ENCODE data around the gene ZNF710. TPM values are rescaled to one million over a fixed set of nuclear protein-coding genes. Genes with fewer than 3 reads are reported as not detected.

ZNF710 gene
- total RNA-seq, 1 experiment from 2014 or later, result 27.3 TPM

- H3K36me3 ChIP-seq (ENCODE audit: insufficient read depth, low read length, poor library complexity, severe bottlenecking), result no peaks in the 10 kb centered on the region
- ChIA-PET CTCF (interaction anchor here (0.5 kb wide), 1 partner anchor 15 kb away, joined by 8 read pairs; no protein-coding TSS in a partner anchor), POLR2A (ENCODE audit: low non-redundant PET) (no interaction called here)
- no peaks in the 10 kb centered on the region for H3K4me1 ChIP-seq (ENCODE audit: insufficient read depth, low read length, poor library complexity, severe bottlenecking)
- intact Hi-C loops (cut with micrococcal nuclease; ENCODE audit: unreplicated experiment), result no loop called here
- H3K4me3 ChIP-seq (ENCODE audit: low read depth, low read length, poor library complexity, severe bottlenecking), result no peak overlapping the region
- no TSS peak for BruUV-seq (replicated peaks)
- TF ChIP-seq, protein P1, sequence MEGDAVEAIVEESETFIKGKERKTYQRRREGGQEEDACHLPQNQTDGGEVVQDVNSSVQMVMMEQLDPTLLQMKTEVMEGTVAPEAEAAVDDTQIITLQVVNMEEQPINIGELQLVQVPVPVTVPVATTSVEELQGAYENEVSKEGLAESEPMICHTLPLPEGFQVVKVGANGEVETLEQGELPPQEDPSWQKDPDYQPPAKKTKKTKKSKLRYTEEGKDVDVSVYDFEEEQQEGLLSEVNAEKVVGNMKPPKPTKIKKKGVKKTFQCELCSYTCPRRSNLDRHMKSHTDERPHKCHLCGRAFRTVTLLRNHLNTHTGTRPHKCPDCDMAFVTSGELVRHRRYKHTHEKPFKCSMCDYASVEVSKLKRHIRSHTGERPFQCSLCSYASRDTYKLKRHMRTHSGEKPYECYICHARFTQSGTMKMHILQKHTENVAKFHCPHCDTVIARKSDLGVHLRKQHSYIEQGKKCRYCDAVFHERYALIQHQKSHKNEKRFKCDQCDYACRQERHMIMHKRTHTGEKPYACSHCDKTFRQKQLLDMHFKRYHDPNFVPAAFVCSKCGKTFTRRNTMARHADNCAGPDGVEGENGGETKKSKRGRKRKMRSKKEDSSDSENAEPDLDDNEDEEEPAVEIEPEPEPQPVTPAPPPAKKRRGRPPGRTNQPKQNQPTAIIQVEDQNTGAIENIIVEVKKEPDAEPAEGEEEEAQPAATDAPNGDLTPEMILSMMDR (conservative IDR thresholded peaks at IDR 0.05; ENCODE audit: low read depth, low read length), result no peak
- no peak for TF ChIP-seq EZH2 (IDR thresholded peaks at IDR 0.05; ENCODE audit: borderline replicate concordance, low read depth, low read length, poor library complexity, severe bottlenecking)
- H3K27me3 ChIP-seq (replicated peaks; ENCODE audit: insufficient read depth, low read depth, low read length, poor library complexity), result no peaks in the 10 kb centered on the region
- H3K9me3 ChIP-seq (ENCODE audit: low read depth, low read length, poor library complexity, severe bottlenecking), result no peaks in the 10 kb centered on the region
- no peak for DNase-seq (ENCODE audit: low spot score)
- H3K27ac ChIP-seq (ENCODE audit: low read depth, low read length, poor library complexity, severe bottlenecking), result no peak overlapping the region
Observed at GRCh38 chr15:90049030-90049429, 47.9 kb downstream of the ZNF710 start.

DNA sequence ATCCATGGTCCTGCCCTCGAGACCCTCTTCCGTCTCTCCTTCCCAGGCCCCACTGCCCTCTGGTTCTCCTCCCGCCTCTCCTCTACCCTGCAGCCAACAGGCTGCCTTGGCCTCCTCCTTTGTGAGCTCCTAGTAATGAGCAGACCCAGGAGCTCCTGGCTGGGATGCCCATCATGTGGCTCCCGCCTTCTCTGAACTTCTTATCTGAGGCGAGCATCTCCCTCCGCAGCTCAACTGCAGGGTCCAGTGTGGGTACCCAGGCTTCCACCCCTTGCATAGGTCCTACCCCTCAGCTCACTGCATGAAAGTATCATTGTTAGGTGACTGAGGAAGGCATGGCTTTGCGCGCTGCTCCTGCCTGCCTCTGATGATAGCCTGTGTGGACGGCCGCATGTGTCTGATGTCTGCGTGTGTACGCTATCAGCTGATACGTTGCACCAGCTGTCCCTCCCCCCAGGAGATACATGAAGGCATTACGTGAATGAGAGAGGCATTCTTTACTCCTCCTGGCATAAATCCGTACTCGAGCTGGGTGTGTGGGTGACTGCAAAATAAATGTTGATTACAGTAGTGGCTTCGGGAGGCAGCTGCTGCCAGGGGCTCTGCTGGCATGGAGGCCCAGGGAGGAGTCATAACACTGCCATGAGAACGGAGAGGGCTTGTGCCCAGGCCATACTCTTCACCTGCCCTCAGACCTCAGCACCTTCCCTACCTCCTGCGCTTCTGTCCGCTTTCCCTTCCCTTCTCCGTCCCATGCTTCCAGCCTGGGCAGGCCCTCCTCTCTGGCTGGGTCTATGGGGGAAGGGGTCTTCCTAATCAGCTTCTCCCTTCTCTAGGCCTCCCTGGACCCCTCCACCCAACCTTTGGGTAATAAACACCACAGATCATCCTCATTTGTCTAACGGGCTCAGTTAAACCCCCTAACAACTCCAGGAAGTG is 48.8 kb downstream of the ZNF710 start:
- CTCF ChIA-PET, result no interaction called here
- BruUV-seq (replicated peaks), result no TSS peak

DNA sequence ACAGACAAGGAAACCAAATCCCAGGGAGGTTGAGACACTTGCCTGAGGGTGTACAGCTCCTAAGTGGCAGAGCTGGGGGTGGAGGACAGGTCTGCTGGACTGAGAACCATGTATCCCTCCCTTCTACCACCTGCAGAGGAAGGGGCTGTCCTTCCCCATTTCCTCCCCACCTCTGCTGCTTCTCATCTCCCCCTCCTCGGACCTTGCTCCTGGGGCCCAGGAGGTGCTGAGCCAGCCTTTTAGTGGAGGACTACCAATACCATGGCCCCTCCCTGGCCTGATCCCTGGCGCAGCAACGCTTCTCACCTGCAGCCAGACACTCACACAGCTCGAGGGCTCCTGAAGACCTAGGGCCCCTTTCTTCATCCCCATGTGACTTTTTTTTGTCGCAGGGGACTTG is 50.8 kb downstream of the ZNF710 start:
- H3K9me3 ChIP-seq (ENCODE audit: low read depth, low read length, poor library complexity, severe bottlenecking), result no peaks in the 10 kb centered on the region
- ChIA-PET CTCF (no interaction called here), POLR2A (ENCODE audit: low non-redundant PET) (no interaction called here)
- BruUV-seq (replicated peaks), result no TSS peak
- TF ChIP-seq EZH2 (IDR thresholded peaks at IDR 0.05; ENCODE audit: borderline replicate concordance, low read depth, low read length, poor library complexity, severe bottlenecking), result no peak
- TF ChIP-seq, protein P1 (conservative IDR thresholded peaks at IDR 0.05; ENCODE audit: low read depth, low read length), result no peak
- no peak for DNase-seq (ENCODE audit: low spot score)
- no peak overlapping the region for H3K27ac ChIP-seq (ENCODE audit: low read depth, low read length, poor library complexity, severe bottlenecking)
- intact Hi-C loops (cut with micrococcal nuclease; ENCODE audit: unreplicated experiment), result no loop called here
- H3K27me3 ChIP-seq (replicated peaks; ENCODE audit: insufficient read depth, low read depth, low read length, poor library complexity), result no peaks in the 10 kb centered on the region
- H3K4me3 ChIP-seq (ENCODE audit: low read depth, low read length, poor library complexity, severe bottlenecking), result no peak overlapping the region
- no peaks in the 10 kb centered on the region for H3K36me3 ChIP-seq (ENCODE audit: insufficient read depth, low read length, poor library complexity, severe bottlenecking)
- H3K4me1 ChIP-seq (ENCODE audit: insufficient read depth, low read length, poor library complexity, severe bottlenecking), result peaks cover 7% of the 10 kb centered on the region

More for the DNA sequence above, 48.8 kb downstream of the ZNF710 start:
- Histone ChIP-seq H3K4me1 (ENCODE audit: insufficient read depth, low read length, poor library complexity, severe bottlenecking) (peaks cover 7% of the 10 kb centered on the region), H3K4me3 (ENCODE audit: low read depth, low read length, poor library complexity, severe bottlenecking) (no peak overlapping the region), H3K27ac (ENCODE audit: low read depth, low read length, poor library complexity, severe bottlenecking) (no peak overlapping the region), H3K36me3 (ENCODE audit: insufficient read depth, low read length, poor library complexity, severe bottlenecking) (no peaks in the 10 kb centered on the region), H3K27me3 (replicated peaks; ENCODE audit: insufficient read depth, low read depth, low read length, poor library complexity) (no peaks in the 10 kb centered on the region), H3K9me3 (ENCODE audit: low read depth, low read length, poor library complexity, severe bottlenecking) (no peaks in the 10 kb centered on the region)
- TF ChIP-seq EZH2 (IDR thresholded peaks at IDR 0.05; ENCODE audit: borderline replicate concordance, low read depth, low read length, poor library complexity, severe bottlenecking), result no peak
- TF ChIP-seq, protein P1 (conservative IDR thresholded peaks at IDR 0.05; ENCODE audit: low read depth, low read length), result no peak
- POLR2A ChIA-PET (ENCODE audit: low non-redundant PET), result interaction anchor here (0.6 kb wide), 1 partner anchor 19 kb away, joined by 3 read pairs; no protein-coding TSS in a partner anchor
- intact Hi-C loops (cut with micrococcal nuclease; ENCODE audit: unreplicated experiment), result no loop called here
- no peak for DNase-seq (ENCODE audit: low spot score)

All from A673 (cell line).